ENCODE results near the gene ZNF556.
A peak's percentile ranks its signal among the peaks of the same experiment; 100 is the strongest.
"Not testable (repeated sequence)": the region's sequence is repeated elsewhere in the genome, so short reads cannot be mapped to it uniquely, and the experiment has no call there.

ZNF556 gene

GRCh38 chr19:2853015-2853606 lies 14.0 kb upstream of the ZNF556 start:
- no peak for DNase-seq (ENCODE audit: low read depth in 2 of 2)

GRCh38 chr19:2854849-2855248 lies 12.3 kb upstream of the ZNF556 start:
- DNase-seq (ENCODE audit: low read depth in 2 of 2): no peak

- DNase-seq (ENCODE audit: low read depth in 2 of 2): no peak
Measured at GRCh38 chr19:2856457-2857050, 10.6 kb upstream of the ZNF556 start.

- DNase-seq (ENCODE audit: low read depth in 2 of 2): no peak
Measured at GRCh38 chr19:2858864-2859263, 8.3 kb upstream of the ZNF556 start.

- DNase-seq (ENCODE audit: low read depth in 2 of 2): no peak
Measured at GRCh38 chr19:2863816-2864215, 3.3 kb upstream of the ZNF556 start.

- no peak for DNase-seq (ENCODE audit: low read depth in 2 of 2)
Measured at GRCh38 chr19:2865334-2866100, 1.6 kb upstream of the ZNF556 start.

- DNase-seq (ENCODE audit: low read depth in 2 of 2): no peak
Measured at GRCh38 chr19:2866495-2867024, 575 bp upstream of the ZNF556 start.

- DNase-seq (ENCODE audit: low read depth in 2 of 2): no peak
Measured at GRCh38 chr19:2869618-2870017, 2.5 kb downstream of the ZNF556 start.

- not testable (repeated sequence) for DNase-seq (ENCODE audit: low read depth in 2 of 2)
Measured at GRCh38 chr19:2872175-2872574, 5.0 kb downstream of the ZNF556 start.

GRCh38 chr19:2877398-2878331 lies 10.5 kb downstream of the ZNF556 start:
- no peak for DNase-seq (ENCODE audit: low read depth in 2 of 2)

- no peak for DNase-seq (ENCODE audit: low read depth in 2 of 2)
Measured at GRCh38 chr19:2883686-2884439, 16.7 kb downstream of the ZNF556 start.

GRCh38 chr19:2885736-2886135 lies 18.6 kb downstream of the ZNF556 start:
- no peak for DNase-seq (ENCODE audit: low read depth in 2 of 2)

GRCh38 chr19:2887391-2887914 lies 20.3 kb downstream of the ZNF556 start:
- DNase-seq (ENCODE audit: low read depth in 2 of 2): no peak

- DNase-seq (ENCODE audit: low read depth in 2 of 2): peak in 1 of 2 donors; percentile 42
Measured at GRCh38 chr19:2888731-2889224, 21.6 kb downstream of the ZNF556 start.

GRCh38 chr19:2890531-2890930 lies 23.4 kb downstream of the ZNF556 start:
- DNase-seq (ENCODE audit: low read depth in 2 of 2): not testable (repeated sequence)

GRCh38 chr19:2896694-2897093 lies 29.6 kb downstream of the ZNF556 start:
- no peak for DNase-seq (ENCODE audit: low read depth in 2 of 2)

GRCh38 chr19:2900296-2901252 lies 33.4 kb downstream of the ZNF556 start, which contains the start of gene ZNF57:
Gene ZNF57, plus strand, starts transcription at chr19:2900928. Its CDS starts 118 bp downstream, at chr19:2901046.
- peak; percentile 96 to 97 for DNase-seq (ENCODE audit: low read depth in 2 of 2)

GRCh38 chr19:2902590-2903218 lies 35.6 kb downstream of the ZNF556 start:
- no peak for DNase-seq (ENCODE audit: low read depth in 2 of 2)

- not testable (repeated sequence) for DNase-seq (ENCODE audit: low read depth in 2 of 2)
Measured at GRCh38 chr19:2903326-2903725, 36.2 kb downstream of the ZNF556 start.
